Sigmoid colon (tissue), 4 donors: ENCODE results near the gene VILL.
"Not testable (repeated sequence)": the region's sequence is repeated elsewhere in the genome, so short reads cannot be mapped to it uniquely, and the experiment has no call there.

ENCODE experiments used
- EP300 ChIP-seq, 4 donors: sonication (generic); formaldehyde crosslinking; IDR thresholded peaks; one replicate each; pipeline ENCODE4 v1.6.1; 2017; ENCODE audit warnings: antibody characterized with exemption in 4 of 4
- POLR2A ChIP-seq, 2 donors: fragments of 450-650 bp; IDR thresholded peaks; one replicate each; pipeline ENCODE4 v1.6.1; 2016; ENCODE audit warnings: antibody characterized with exemption in 2 of 2, mild to moderate bottlenecking in 2 of 2, moderate library complexity in 2 of 2
- POLR2AphosphoS5 ChIP-seq, 4 donors: sonication (generic); formaldehyde crosslinking; IDR thresholded peaks; one replicate each; pipeline ENCODE4 v1.6.1; 2017; ENCODE audit warnings: antibody characterized with exemption in 4 of 4
- TF ChIP-seq, protein P1 (sequence below), 4 experiments: fragments of 450-650 bp in 3 of 4; fragments of 200-600 bp in 1 of 4; IDR thresholded peaks; one replicate each; pipeline ENCODE4 v1.5.1; 2016 to 2019; ENCODE audit warnings: antibody characterized with exemption in 4 of 4, mild to moderate bottlenecking in 3 of 4, moderate library complexity in 2 of 4

DNA sequence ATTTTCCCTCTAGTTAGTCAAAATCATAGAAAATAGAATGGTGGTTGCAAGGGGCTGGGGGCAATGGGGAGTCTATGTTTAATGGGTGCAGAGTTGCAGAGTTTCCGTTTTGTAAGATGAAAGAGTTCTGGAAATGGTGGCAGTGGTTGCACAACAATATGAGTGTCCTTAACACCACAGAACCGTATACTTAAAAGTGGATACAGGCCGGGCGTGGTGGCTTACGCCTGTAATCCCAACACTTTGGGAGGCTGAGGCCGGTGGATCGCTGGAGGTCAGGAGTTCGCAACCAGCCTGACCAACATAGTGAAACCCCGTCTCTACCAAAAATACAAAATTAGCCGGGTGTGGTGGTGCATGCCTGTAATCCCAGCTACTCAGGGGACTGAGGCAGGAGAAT is 2.2 kb upstream of the VILL start:
- TF ChIP-seq, protein P1, sequence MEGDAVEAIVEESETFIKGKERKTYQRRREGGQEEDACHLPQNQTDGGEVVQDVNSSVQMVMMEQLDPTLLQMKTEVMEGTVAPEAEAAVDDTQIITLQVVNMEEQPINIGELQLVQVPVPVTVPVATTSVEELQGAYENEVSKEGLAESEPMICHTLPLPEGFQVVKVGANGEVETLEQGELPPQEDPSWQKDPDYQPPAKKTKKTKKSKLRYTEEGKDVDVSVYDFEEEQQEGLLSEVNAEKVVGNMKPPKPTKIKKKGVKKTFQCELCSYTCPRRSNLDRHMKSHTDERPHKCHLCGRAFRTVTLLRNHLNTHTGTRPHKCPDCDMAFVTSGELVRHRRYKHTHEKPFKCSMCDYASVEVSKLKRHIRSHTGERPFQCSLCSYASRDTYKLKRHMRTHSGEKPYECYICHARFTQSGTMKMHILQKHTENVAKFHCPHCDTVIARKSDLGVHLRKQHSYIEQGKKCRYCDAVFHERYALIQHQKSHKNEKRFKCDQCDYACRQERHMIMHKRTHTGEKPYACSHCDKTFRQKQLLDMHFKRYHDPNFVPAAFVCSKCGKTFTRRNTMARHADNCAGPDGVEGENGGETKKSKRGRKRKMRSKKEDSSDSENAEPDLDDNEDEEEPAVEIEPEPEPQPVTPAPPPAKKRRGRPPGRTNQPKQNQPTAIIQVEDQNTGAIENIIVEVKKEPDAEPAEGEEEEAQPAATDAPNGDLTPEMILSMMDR (IDR thresholded peaks at IDR 0.05), result not testable (repeated sequence)
- TF ChIP-seq POLR2A, POLR2AphosphoS5, EP300 (IDR thresholded peaks at IDR 0.05): not testable (repeated sequence)
